Pancreas (tissue), 10 donors: ENCODE data around the gene SLCO3A1. TPM values are rescaled to one million over a fixed set of nuclear protein-coding genes. Genes with fewer than 3 reads are reported as not detected.

Experiments used
- ATAC-seq, 4 donors: fragments of 200-7000 bp; cut with Tn5 transposase; one replicate each; pipeline versions ENCODE4 v1.8.0 to v1.9.1; 2020; ENCODE audit warnings: mild to moderate bottlenecking in 4 of 4, moderate library complexity in 4 of 4
- DNase-seq, 6 donors: peaks; one replicate each; pipeline ENCODE4 v3.0.0-alpha.2; 2020
- FAIRE-seq: peaks from 2 replicates; lab custom pipeline; 2012; peaks lifted over from hg19 to GRCh38; lab: Jason Lieb, UNC
- H3K27ac ChIP-seq, 4 donors: fragments of 200-600 bp; sonication (generic); 1 replicate in 3 of 4; 2 replicates in 1 of 4; pipeline versions ENCODE4 v1.5.0 to v1.8.0; 2020
- H3K27me3 ChIP-seq, 4 donors: fragments of 200-600 bp; one replicate each; pipeline ENCODE4 v1.8.0; 2021
- H3K36me3 ChIP-seq, 3 donors: fragments of 200-600 bp; sonication (generic) in 1 of 3; one replicate each; pipeline versions ENCODE4 v1.5.0 to v1.8.0; 2020 to 2021
- H3K4me1 ChIP-seq, 3 donors: fragments of 200-600 bp; one replicate each; pipeline ENCODE4 v1.8.0; 2021
- H3K4me3 ChIP-seq, 4 donors: fragments of 200-600 bp; sonication (generic) in 2 of 4; one replicate each; pipeline versions ENCODE4 v1.5.0 to v1.8.0; 2020 to 2021
- H3K9me3 ChIP-seq, 4 donors: fragments of 200-600 bp; one replicate each; pipeline ENCODE4 v1.8.0; 2021
- CTCF ChIP-seq, 4 donors: fragments of 200-600 bp; sonication (generic) in 3 of 4; IDR thresholded peaks; one replicate each; pipeline versions ENCODE4 v1.5.0 to v1.8.0; 2021; ENCODE audit warnings: antibody characterized with exemption in 4 of 4
- WGBS, 2 donors: extraction: QIAGEN DNeasy Blood & Tissue Kit; methylation state at CpG; one replicate each; pipeline ENCODE4 v1.1.7; 2013; 5-methylcytosine and 5-hydroxymethylcytosine counted together
- intact Hi-C, 3 donors: fragments of 100-400 bp; cut with DNase I; formaldehyde crosslinking; loops; one replicate each; pipeline versions ENCODE4 v1.11.1 to v1.14.2; 2022
- polyA plus RNA-seq, 2 donors: library from polyadenylated mRNA; stranded (reverse); fragments of 200-250 nt; gene quantifications; one replicate each; pipeline ENCODE4 v1.2.3, GENCODE V29; 2013
- total RNA-seq, 6 donors: library from RNA; stranded (reverse); fragmentation: NEBNext Ultra II Directional in 4 of 6; extraction: Animal tissue kit (Norgen Biotek cat#: 25700) in 4 of 6; gene quantifications; one replicate each; pipeline versions ENCODE4 v1.2.1 to v1.2.4, GENCODE V29; 2021 to 2023
- donor health status: healthy with polysubstance abuse.
- donor health status: DM: no; HTN: no; CAD: no; lungs with moderate emphysema.
- donor health status: DM: no; HTN: no; CAD: no.
- donor health status: control.
- donor health status: control.
- donor health status: Bipolar disorder and iron deficiency.
- donor health status: DM: yes; HTN: yes; CAD: no.
- donor health status: DM: no; HTN: no; CAD: no.
- donor health status: DM: no; HTN: no; CAD: no.
- donor health status: DM: yes; HTN: yes; CAD: no.

SLCO3A1 gene
- total and polyA plus RNA-seq, 8 donors = 3.4 to 15.5 (median 6.7) TPM

GRCh38 chr15:92112180-92112579, 258.7 kb downstream of the SLCO3A1 start:
- no peaks in the 10 kb centered on the region for H3K4me1 ChIP-seq
- no peak for DNase-seq
- H3K36me3 ChIP-seq = no peaks in the 10 kb centered on the region
- no peak overlapping the region for H3K27ac ChIP-seq
- intact Hi-C loops = no loop called here
- H3K9me3 ChIP-seq = no peaks in the 10 kb centered on the region
- no peaks in the 10 kb centered on the region for H3K27me3 ChIP-seq
- no peak for FAIRE-seq
- no peak overlapping the region for H3K4me3 ChIP-seq
- TF ChIP-seq CTCF (IDR thresholded peaks at IDR 0.05) = no peak
- WGBS, 2 donors = 43 to 50% methylated on average over 3 of the region's 3 CpGs
- ATAC-seq = no peak

DNA sequence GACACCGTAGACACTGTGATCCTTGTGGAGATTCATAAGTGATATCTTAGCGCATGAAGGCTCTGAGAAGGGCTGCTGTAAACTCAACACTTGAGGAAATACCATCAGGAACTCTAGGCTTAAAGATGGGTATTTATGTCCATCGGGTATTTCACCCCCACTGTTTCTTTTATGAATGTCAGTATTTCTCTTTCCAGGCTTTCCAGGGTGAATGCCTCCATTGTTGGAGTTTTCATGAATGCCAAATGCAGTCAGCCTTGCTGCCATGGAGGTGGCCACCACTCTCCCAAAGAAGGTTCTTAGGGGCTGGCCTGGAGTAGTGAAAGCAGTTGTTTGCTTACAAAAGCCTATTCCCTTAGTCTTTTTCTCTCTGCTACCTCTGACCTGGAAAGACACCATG, 259.2 kb downstream of the SLCO3A1 start:
- TF ChIP-seq CTCF (IDR thresholded peaks at IDR 0.05) = no peak
- Histone ChIP-seq H3K4me1 (no peaks in the 10 kb centered on the region), H3K27me3 (no peaks in the 10 kb centered on the region), H3K36me3 (no peaks in the 10 kb centered on the region), H3K4me3 (no peak overlapping the region), H3K9me3 (no peaks in the 10 kb centered on the region), H3K27ac (no peak overlapping the region)
- WGBS, 2 donors = 67 to 76% methylated on average over 3 of the region's 3 CpGs
- FAIRE-seq (no peak), DNase-seq (no peak), ATAC-seq (no peak)
- intact Hi-C loops = no loop called here

DNA sequence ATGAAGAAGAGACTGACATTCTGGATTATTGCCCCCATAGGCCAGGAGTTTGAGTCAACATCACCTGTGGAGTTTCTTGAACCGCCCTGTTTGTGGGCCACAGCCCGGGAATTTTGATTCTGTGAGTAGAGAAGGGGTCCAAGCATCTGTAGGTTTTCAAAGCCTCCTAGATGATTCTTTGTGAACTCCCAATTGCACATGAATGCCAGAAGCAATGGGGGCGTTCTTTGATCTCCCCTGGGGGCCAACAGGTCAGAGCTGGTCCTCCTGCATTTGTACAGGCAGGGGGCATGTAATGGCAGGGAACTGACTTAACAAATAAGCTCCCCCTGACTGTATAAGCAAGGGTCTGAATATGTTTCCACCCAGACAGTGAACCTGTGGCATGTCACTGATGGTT, 260.3 kb downstream of the SLCO3A1 start:
- no peak for ATAC-seq
- no peak for FAIRE-seq
- intact Hi-C loops = no loop called here

DNA sequence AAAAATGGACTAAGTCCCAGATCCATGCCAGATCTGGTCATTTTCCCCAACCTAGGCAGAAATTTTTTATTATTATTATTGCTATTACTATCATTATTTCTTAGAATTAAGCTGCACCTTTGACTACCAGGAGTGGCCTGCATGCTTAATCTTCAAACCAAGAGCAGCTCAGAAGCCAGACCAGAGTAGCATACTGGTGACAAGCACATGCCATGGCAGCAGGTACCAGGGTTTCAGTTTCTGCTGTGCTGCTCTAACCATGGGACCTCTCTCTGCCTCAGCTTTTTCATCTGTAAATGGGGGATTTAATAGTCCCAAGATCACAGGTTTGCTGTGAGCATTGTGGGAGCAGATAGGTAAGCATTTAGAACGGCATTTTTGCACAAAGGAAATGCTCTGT, 262.3 kb downstream of the SLCO3A1 start:
- H3K27me3 ChIP-seq = no peaks in the 10 kb centered on the region
- TF ChIP-seq CTCF (IDR thresholded peaks at IDR 0.05) = no peak
- no peaks in the 10 kb centered on the region for H3K36me3 ChIP-seq
- FAIRE-seq (no peak), DNase-seq (no peak), ATAC-seq (no peak)
- WGBS, 2 donors = 88% methylated on average over 1 of the region's 1 CpG
- H3K4me1 ChIP-seq = no peaks in the 10 kb centered on the region
- no peak overlapping the region for H3K4me3 ChIP-seq
- intact Hi-C loops = no loop called here
- no peaks in the 10 kb centered on the region for H3K9me3 ChIP-seq
- H3K27ac ChIP-seq = no peak overlapping the region

More for the DNA sequence above, 260.3 kb downstream of the SLCO3A1 start:
- no peak for DNase-seq
- no peaks in the 10 kb centered on the region for H3K36me3 ChIP-seq
- WGBS, 2 donors = 72 to 83% methylated on average over 3 of the region's 3 CpGs
- H3K27me3 ChIP-seq = no peaks in the 10 kb centered on the region
- no peak overlapping the region for H3K4me3 ChIP-seq
- H3K27ac ChIP-seq = no peak overlapping the region
- no peaks in the 10 kb centered on the region for H3K9me3 ChIP-seq
- H3K4me1 ChIP-seq = no peaks in the 10 kb centered on the region
- no peak for TF ChIP-seq CTCF (IDR thresholded peaks at IDR 0.05)

DNA sequence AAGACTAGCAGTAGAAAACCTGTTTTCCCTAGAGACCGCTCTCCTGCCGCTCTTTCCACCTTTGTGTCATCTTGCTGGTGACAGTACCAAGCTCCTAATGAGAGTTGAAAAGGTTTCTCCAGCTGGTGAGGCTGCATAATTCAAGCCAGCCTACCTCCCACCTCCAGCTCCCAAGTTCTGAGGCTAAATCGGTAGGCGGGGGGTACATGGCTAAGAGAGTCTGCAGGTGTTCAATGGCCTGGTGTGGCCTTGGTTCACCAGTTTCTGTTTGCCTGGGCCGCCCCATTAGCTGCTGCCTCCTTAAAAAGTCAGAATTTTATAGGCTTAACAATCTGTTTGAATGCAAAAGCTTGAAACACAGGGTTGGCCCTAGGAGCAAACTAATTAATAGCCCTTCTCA, 262.8 kb downstream of the SLCO3A1 start:
- intact Hi-C loops = no loop called here
- FAIRE-seq (no peak), DNase-seq (no peak), ATAC-seq (no peak)
- Histone ChIP-seq H3K36me3 (no peaks in the 10 kb centered on the region), H3K9me3 (no peaks in the 10 kb centered on the region), H3K4me3 (no peak overlapping the region), H3K4me1 (no peaks in the 10 kb centered on the region), H3K27ac (no peak overlapping the region), H3K27me3 (no peaks in the 10 kb centered on the region)
- WGBS, 2 donors = 81 to 84% methylated on average over 5 of the region's 5 CpGs
- TF ChIP-seq CTCF (IDR thresholded peaks at IDR 0.05) = no peak
